Progenitor cell of endocrine pancreas (in vitro differentiated cells): Measurements from ENCODE around the gene CASP8AP2. TPM values are rescaled to one million over a fixed set of nuclear protein-coding genes. Genes with fewer than 3 reads are reported as not detected.
"Not testable (repeated sequence)": the region's sequence is repeated elsewhere in the genome, so short reads cannot be mapped to it uniquely, and the experiment has no call there.

Source experiments
- DNase-seq: peaks from one replicate; pipeline ENCODE4 v3.0.0; 2021; ENCODE audit warnings: low spot score; ENCODE audit not compliant: unreplicated experiment
- H3K27ac Mint-ChIP-seq: 2 replicates; pipeline ENCODE4 v1.8.0; 2021; ENCODE audit warnings: mild to moderate bottlenecking, moderate library complexity, mixed read lengths
- H3K27me3 Mint-ChIP-seq: 2 replicates; pipeline ENCODE4 v1.8.0; 2021; ENCODE audit warnings: mixed read lengths
- H3K36me3 Mint-ChIP-seq: 2 replicates; pipeline ENCODE4 v1.8.0; 2022; ENCODE audit warnings: mixed read lengths; ENCODE audit not compliant: insufficient read depth
- H3K4me1 Mint-ChIP-seq: 2 replicates; pipeline ENCODE4 v1.8.0; 2021; ENCODE audit warnings: low read depth, mixed read lengths
- H3K4me3 Mint-ChIP-seq: 2 replicates; pipeline ENCODE4 v1.8.0; 2021; ENCODE audit warnings: low read depth, mild to moderate bottlenecking, moderate library complexity, mixed read lengths
- H3K9me3 Mint-ChIP-seq: 2 replicates; pipeline ENCODE4 v1.8.0; 2021; ENCODE audit warnings: low read depth, mixed read lengths
- CTCF ChIP-seq: fragments of 200-600 bp; sonication (generic); IDR thresholded peaks from one replicate; pipeline ENCODE4 v1.5.0; 2021; ENCODE audit warnings: antibody characterized with exemption, mild to moderate bottlenecking; ENCODE audit not compliant: unreplicated experiment
- total RNA-seq: library from RNA; stranded (reverse); gene quantifications from 2 replicates; pipeline ENCODE4 v1.2.1, GENCODE V29; 2021

The CASP8AP2 gene
- total RNA-seq, 1 donor from 2014 or later = 31.9 TPM

- no peak for DNase-seq
- no peaks in the 10 kb centered on the region for H3K4me1 Mint-ChIP-seq
- H3K27me3 Mint-ChIP-seq = no peaks in the 10 kb centered on the region
- no peaks in the 10 kb centered on the region for H3K9me3 Mint-ChIP-seq
- H3K4me3 Mint-ChIP-seq = no peak overlapping the region
- peaks cover 5% of the 10 kb centered on the region for H3K36me3 Mint-ChIP-seq
- no peak for TF ChIP-seq CTCF
- no peak overlapping the region for H3K27ac Mint-ChIP-seq
Observed at GRCh38 chr6:89803271-89803670, 26.4 kb upstream of the CASP8AP2 start.

GRCh38 chr6:89805814-89806371 is 23.8 kb upstream of the CASP8AP2 start:
- Mint-ChIP-seq H3K27ac (no peak overlapping the region), H3K27me3 (no peaks in the 10 kb centered on the region), H3K36me3 (peaks cover 1% of the 10 kb centered on the region), H3K4me1 (no peaks in the 10 kb centered on the region), H3K4me3 (no peak overlapping the region), H3K9me3 (no peaks in the 10 kb centered on the region)
- DNase-seq = no peak
- TF ChIP-seq CTCF = no peak

GRCh38 chr6:89807581-89807980 is 22.1 kb upstream of the CASP8AP2 start:
- TF ChIP-seq CTCF = no peak
- Mint-ChIP-seq H3K4me3 (no peak overlapping the region), H3K27ac (no peak overlapping the region), H3K36me3 (peaks cover 1% of the 10 kb centered on the region), H3K4me1 (no peaks in the 10 kb centered on the region), H3K9me3 (no peaks in the 10 kb centered on the region), H3K27me3 (no peaks in the 10 kb centered on the region)
- DNase-seq = no peak

GRCh38 chr6:89813422-89813821 is 16.3 kb upstream of the CASP8AP2 start:
- H3K36me3 Mint-ChIP-seq, DNase-seq, H3K9me3 Mint-ChIP-seq, H3K27me3 Mint-ChIP-seq, H3K27ac Mint-ChIP-seq, H3K4me1 Mint-ChIP-seq, H3K4me3 Mint-ChIP-seq: not testable (repeated sequence)

GRCh38 chr6:89817481-89817880 is 12.2 kb upstream of the CASP8AP2 start:
- no peak for DNase-seq
- no peaks in the 10 kb centered on the region for H3K9me3 Mint-ChIP-seq
- H3K4me3 Mint-ChIP-seq = peak overlapping the region; percentile 86
- H3K27ac Mint-ChIP-seq = peak overlapping the region; percentile 85
- no peaks in the 10 kb centered on the region for H3K27me3 Mint-ChIP-seq
- H3K4me1 Mint-ChIP-seq = peaks cover 13% of the 10 kb centered on the region
- H3K36me3 Mint-ChIP-seq = no peaks in the 10 kb centered on the region
- TF ChIP-seq CTCF = no peak

- peaks cover 13% of the 10 kb centered on the region for H3K4me1 Mint-ChIP-seq
- H3K4me3 Mint-ChIP-seq = peak overlapping the region; percentile 86
- no peaks in the 10 kb centered on the region for H3K27me3 Mint-ChIP-seq
- TF ChIP-seq CTCF = no peak
- no peak for DNase-seq
- no peaks in the 10 kb centered on the region for H3K36me3 Mint-ChIP-seq
- H3K9me3 Mint-ChIP-seq = no peaks in the 10 kb centered on the region
- H3K27ac Mint-ChIP-seq = peak overlapping the region; percentile 95
Observed at GRCh38 chr6:89818977-89819335, 10.7 kb upstream of the CASP8AP2 start.
